Activated naive CD4-positive, alpha-beta T cell (primary cell): ENCODE data around the gene ZBTB37.
"Not testable (repeated sequence)": the region's sequence is repeated elsewhere in the genome, so short reads cannot be mapped to it uniquely, and the experiment has no call there.

Experiments
- DNase-seq, 4 experiments: peaks; one replicate each; lab custom pipeline; 2025; lab: John Stamatoyannopoulos, UW

ZBTB37 gene

DNA sequence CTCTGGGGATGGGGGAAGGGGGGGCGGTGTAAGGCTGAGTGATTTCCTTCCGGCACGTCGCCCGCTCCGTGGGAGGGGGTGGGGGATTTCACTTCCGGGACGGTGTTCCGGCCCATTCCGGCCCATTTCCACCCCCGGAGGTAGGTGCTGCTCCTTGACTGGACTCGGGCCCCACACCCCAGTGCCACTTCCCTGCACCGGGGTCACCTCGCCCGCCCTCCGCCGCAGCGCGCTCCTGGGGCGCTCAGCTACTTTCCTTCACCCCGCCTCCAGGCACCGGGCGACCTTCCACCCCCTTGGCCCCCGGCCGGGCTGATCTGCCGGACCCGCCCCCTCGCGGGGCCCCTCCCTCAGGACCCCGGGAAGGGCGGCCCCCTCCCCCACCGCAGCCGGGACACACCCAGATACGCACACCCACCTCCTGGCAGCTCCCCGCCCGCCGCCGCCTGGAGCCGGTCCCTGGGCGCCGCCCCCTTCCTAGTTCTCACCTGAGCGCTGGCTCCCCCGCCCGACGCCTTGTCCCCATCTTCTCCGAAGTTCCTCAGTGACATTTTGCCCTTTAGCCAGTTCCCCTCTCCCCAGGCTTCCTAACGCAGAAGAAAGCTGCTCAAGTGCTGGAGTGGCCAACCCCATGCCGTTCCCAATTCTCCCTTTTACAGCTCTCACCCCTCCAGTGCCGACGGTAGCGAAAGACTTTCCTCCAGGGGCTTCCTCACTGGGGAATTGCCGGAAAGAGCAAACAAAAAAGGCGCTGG, at the start of gene ZBTB37:
Gene ZBTB37, plus strand, starts transcription at position 115 of the 755 bp plus-strand sequence. CDS start 1,846 bp downstream, outside the sequence.
- peak; percentile 83 to 93 (median 84) for DNase-seq

DNA sequence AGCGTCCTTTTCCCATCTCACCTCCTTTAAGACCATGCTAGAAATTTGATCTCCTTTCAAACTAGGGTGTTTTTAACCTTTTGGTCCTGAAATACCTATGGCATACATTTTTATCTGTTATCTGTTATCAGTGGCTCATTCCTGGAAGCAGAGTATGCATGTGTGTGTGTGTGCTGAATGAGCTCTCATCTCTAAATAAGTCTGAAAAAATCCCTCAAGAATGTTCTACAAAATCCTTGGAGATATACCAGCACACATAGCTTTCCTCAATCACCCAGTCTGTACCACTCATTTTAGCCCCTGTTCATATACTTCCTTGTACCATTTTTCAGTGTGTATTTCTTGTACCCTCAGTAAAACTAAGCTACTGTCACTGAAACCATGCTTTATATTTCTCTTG, 49.7 kb upstream of the ZBTB37 start:
- DNase-seq: no peak

DNA sequence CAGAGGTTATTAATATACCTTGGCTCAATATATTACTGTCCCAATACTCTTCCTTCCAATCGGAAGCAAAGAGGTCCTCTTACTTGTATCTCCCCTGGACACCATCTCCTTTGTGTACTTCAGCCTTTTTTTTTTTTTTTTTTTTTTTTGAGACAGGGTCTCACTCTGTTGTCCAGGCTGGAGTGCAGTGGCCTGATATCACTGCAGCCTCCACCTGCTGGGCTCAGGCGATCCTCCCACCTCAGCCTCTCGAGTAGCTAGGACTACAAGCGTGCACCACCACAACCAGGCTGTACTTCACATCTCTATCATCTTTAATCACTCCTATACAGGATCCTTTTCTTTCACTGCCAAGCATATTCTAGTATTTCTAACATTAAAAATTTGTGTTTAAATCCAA, 46.5 kb upstream of the ZBTB37 start:
- no peak for DNase-seq

GRCh38 chr1:173823781-173824314, 44.3 kb upstream of the ZBTB37 start:
- DNase-seq: no peak

GRCh38 chr1:173824315-173825081, 43.7 kb upstream of the ZBTB37 start, which contains the start of the genes CENPL and DARS2:
Gene CENPL (minus strand): TSS chr1:173824883. CDS start chr1:173811299, 13,584 bp downstream.
Gene DARS2 (plus strand): TSS chr1:173824673. CDS start chr1:173825230, 557 bp downstream.
- peak; percentile 66 to 85 (median 78) for DNase-seq

DNA sequence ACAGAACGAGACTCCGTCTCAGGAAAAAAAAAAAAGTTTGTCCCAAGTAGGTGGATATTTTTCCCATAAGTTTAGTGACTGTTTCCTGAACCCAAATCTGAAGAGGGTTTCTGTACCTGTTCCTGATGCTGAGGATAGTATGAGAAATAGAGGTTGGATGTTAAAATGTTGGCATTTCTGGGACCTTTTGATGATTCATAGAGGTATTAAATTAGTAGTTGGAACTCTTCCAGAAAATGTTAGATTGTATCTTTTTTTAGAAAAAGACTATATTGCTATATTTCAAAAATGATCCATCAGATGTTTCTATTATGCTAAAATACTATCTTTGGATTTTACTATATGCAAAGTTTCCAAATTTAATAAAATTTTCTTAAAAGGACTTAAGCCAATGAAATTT, 40.6 kb upstream of the ZBTB37 start:
- DNase-seq: no peak

DNA sequence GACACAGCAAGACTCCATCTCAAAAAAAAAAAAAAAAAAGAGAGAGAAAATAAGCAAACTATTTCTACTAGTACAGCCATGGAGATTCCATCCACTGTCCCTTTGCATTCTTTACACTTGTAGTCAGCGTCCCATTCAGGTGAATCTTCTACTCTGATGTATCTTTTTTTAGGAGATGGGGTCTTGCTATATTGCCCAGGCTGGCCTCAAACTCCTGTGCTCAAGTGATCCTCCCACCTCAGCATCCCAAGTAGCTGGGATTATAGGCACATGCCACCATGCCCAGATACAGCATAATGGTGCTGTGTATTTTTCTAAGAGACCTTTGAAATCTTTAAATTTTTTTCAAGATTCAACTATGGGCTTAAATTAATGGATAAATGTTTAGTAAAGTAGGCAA, 35.4 kb upstream of the ZBTB37 start:
- no peak for DNase-seq

GRCh38 chr1:173852105-173852504, 16.1 kb upstream of the ZBTB37 start:
- no peak for DNase-seq

DNA sequence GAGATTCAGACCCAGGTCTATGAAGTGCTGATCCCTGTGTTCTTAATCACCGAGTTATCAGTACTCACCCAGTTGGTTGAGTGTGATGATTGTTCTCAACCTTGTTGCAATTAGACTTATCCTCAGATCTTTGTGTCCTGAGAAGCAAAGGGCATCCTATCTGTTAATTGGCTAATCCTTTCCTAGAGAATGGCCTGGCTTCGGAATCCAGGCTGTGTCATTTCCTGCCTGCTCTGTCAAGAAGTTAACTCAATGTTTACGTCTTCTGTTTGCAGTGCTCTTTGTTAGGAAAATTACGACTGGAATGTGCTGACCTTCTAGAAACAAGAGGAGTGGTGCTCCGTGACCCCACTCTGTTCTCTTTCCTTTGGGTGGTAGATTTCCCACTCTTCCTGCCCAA, 15.1 kb upstream of the ZBTB37 start:
- DNase-seq: no peak

DNA sequence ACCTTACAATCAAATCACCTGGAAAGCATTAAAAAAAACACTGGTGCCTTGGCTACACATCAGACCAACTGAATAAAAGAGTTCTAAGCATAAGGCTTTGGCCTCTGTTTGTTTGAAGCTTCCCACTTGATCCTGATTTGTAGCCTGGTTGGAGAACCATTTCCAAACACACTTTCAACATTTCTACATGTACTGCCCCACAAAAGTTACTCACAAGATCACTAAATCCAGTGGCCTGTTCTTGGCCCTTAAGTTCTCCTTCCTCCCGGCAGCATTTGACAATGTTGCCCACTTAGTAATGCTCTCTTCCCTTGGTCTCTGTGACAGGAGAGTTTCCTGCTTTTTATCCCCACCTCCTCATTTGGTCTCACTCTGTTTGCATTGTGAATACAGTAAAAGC, 12.2 kb upstream of the ZBTB37 start:
- no peak for DNase-seq

GRCh38 chr1:173856903-173857302, 11.3 kb upstream of the ZBTB37 start:
- no peak for DNase-seq

GRCh38 chr1:173857363-173857917, 10.7 kb upstream of the ZBTB37 start:
- DNase-seq: no peak

GRCh38 chr1:173859547-173859946, 8.6 kb upstream of the ZBTB37 start:
- not testable (repeated sequence) for DNase-seq

DNA sequence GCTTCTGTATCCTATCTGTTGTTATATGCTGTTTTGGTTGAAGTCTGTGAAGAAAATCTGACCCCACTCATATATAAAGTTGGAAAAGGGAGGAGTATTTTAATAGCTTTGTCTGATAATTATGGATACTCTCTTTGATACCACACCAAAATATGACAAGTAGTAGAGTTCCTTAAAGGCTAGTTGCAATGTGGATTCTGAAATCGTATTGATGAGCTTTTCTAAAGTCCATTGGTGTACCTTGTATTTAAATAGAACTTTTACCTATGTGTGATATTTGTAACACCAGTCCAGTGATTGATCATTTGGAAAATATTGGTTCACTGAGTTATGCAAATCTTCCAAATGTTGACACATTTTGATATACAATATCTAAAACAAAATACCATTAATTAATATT, 8.1 kb upstream of the ZBTB37 start:
- no peak for DNase-seq

- DNase-seq: no peak
These were observed 6.4 kb upstream of the ZBTB37 start for GRCh38 chr1:173861731-173862145.

DNA sequence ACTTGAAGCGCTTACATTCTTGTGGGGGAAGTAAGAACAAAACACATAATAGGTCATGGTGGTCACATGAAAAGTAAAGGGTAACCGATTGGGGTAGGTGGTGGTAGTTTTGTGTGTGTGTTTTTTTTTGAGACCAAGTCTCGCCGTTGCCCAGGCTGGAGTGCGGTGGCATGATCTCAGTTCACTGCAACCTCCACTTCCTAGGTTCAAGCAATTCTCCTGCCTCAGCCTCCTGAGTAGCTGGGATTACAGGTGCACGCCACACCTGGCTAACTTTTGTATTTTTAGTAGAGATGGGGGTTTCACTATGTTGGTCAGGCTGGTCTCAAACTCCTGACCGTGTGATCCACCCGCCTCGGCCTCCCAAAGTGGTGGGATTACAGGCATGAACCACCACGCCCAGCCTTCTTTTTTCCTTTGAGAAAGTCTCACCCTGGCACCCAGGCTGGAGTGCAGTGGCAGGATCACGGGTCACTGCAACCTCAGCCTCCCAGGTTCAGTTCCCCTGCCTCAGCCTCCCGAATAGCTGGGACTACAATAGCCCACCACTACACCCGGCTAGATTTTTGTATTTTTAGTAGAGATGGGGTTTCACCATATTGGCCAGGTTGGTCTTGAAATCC, 5.9 kb upstream of the ZBTB37 start:
- DNase-seq: not testable (repeated sequence)

- DNase-seq: no peak
These were observed 5.4 kb upstream of the ZBTB37 start for GRCh38 chr1:173862769-173863223.

DNA sequence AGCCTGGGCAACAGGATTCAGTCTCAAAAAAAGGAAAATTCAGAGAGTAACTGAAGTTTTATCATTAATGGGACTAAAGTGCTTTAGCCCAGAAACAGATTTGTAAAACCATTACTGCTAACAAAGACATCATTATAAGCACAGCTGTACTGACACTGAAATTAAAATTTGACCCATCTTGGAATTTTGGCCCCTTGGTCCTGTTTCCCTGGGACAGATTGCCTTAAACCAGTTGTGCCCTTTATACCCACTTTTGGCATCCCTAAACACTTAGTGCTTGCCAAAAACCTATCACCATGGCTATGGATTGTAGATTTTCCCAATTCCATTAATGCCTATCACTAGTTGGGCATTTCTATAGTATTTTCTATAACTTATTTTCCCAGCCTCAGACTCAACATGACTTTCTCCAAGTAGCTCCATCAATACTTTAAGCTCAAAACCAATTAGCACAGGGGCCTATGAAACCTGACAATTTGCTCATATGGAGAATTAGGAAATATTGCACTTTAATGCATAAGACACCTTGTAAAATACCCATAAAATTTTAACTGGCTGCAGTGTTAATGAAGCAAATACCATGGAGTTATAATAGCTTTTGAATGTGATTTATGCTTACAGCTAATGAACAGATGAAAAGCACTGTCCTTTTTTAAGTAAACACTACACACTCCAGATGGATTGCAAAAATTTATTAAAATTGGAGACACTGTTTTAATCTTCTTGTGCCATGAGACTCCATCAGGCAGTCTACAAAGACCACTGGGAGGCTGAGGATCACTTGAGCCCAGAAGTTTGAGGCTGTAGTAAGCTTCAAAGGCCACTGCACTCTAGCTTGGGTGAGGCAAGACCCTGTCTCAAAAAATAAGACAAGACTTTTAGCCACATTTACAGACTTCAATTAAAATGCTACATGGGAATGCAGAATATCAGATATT, 4.7 kb upstream of the ZBTB37 start:
- DNase-seq: no peak

DNA sequence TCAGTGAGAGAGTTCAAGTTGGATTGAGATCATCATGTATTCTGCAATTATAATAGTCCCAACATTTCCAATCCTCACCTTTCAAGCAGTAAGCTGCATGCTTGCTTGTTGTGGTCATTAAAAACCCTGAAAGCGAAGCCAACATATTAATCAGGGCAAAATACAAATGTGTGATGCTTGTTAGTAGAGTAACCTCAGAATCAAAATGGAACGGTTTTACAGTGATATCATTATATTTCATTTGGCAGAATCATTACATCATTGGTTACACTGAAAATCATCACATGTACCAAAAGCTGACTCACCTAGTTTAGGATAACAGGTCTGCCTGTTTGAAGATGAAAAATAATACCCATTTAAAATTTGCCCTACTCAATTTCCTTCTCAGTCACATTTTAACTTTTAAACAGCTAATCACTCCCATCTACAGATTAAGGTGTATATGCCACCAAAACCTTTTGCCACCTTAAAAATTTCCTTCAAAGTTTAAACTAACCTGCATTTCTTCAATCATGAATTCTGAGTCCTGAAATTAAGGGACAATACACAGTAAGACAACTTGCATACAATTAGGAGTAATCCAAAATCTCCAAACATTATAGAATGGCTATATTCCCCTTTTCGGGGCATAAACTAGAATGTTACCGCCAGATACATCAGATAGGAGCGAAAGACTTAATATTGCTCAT, 3.9 kb upstream of the ZBTB37 start:
- DNase-seq: no peak

GRCh38 chr1:173865468-173866164, 2.6 kb upstream of the ZBTB37 start:
- DNase-seq: no peak
